ENCODE measurements around the gene RAVER2.

- TF ChIP-seq POLR2AphosphoS5 (IDR thresholded peaks at IDR 0.05; ENCODE audit: low read depth) (no peak), REST (IDR thresholded peaks at IDR 0.05; ENCODE audit: insufficient replicate concordance, low read depth) (no peak), SPI1 (IDR thresholded peaks at IDR 0.05; ENCODE audit: borderline replicate concordance, low read depth) (no peak), GABPA (IDR thresholded peaks at IDR 0.05; ENCODE audit: low read depth) (no peak)
- TF ChIP-seq, protein P1, sequence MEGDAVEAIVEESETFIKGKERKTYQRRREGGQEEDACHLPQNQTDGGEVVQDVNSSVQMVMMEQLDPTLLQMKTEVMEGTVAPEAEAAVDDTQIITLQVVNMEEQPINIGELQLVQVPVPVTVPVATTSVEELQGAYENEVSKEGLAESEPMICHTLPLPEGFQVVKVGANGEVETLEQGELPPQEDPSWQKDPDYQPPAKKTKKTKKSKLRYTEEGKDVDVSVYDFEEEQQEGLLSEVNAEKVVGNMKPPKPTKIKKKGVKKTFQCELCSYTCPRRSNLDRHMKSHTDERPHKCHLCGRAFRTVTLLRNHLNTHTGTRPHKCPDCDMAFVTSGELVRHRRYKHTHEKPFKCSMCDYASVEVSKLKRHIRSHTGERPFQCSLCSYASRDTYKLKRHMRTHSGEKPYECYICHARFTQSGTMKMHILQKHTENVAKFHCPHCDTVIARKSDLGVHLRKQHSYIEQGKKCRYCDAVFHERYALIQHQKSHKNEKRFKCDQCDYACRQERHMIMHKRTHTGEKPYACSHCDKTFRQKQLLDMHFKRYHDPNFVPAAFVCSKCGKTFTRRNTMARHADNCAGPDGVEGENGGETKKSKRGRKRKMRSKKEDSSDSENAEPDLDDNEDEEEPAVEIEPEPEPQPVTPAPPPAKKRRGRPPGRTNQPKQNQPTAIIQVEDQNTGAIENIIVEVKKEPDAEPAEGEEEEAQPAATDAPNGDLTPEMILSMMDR (IDR thresholded peaks at IDR 0.05; ENCODE audit: insufficient read depth, low read length): no peak
These were observed 110.7 kb downstream of the RAVER2 start for GRCh38 chr1:64855557-64855956.

Measured in HL-60 (cell line).